ENCODE measurements around the gene GALNT18. TPM values are rescaled to one million over a fixed set of nuclear protein-coding genes. Genes with fewer than 3 reads are reported as not detected.
A peak's percentile ranks its signal among the peaks of the same experiment; 100 is the strongest.

The GALNT18 gene
- total RNA-seq, 1 experiment from 2014 or later, result 1.7 TPM

DNA sequence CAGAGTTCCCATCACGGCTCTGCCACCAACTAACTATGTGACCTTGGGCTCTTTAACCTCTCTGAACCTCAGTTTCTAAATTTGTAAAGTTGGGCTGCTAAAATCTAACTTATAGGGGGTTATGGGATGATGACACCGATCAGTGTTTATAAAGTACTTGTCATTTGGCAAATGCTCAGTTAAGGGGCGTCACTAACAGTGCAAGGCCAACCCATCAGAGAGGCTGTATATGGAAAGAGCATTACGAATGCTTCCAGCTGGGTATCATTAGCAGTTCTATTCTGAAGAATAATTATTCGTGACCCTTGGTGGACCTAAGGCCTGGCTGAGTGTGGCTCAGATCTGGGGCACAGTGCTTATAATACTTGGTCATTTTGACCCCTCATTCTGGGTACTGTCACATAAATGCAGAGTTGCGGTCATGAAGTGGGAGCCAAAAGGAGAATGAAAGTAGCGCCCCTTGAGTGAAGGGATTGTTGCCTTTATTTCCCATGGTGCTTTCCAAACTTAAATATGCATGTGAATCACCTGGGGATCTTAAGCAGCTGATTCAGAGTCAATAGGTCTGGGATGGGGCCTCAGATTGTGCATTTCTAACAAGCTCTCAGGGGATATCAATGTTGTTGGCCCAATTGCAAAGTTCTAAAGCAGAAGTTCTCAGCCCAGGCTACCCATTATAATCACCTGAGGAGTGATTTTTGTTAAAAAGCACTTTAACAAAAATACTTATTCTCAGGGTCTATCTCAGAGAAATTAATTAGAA lies 384.6 kb downstream of the GALNT18 start:
- H3K27ac ChIP-seq (ENCODE audit: insufficient read length, low read depth, low read length), result no peak overlapping the region
- H3K79me1 ChIP-seq (ENCODE audit: insufficient read depth, low read depth, low read length, poor library complexity, severe bottlenecking), result no peaks in the 10 kb centered on the region
- H2BK20ac ChIP-seq (ENCODE audit: low read depth, low read length, poor library complexity, severe bottlenecking), result no peak overlapping the region
- H2BK12ac ChIP-seq (ENCODE audit: insufficient read length, low read depth, low read length), result no peak overlapping the region
- H3K27me3 ChIP-seq (ENCODE audit: insufficient read depth, low read length), result no peaks in the 10 kb centered on the region
- H3K36me3 Mint-ChIP-seq (ENCODE audit: insufficient read depth in 1 of 3, low read depth in 3 of 3), result no peaks in the 10 kb centered on the region; a peak in 1 of 7 replicates
- H3K56ac ChIP-seq (ENCODE audit: insufficient read length, low read depth, low read length), result no peak overlapping the region
- no peak overlapping the region for H3K4ac ChIP-seq (ENCODE audit: low read depth, low read length)
- H3K9me3 Mint-ChIP-seq, result no peaks in the 10 kb centered on the region; a peak in 1 of 5 replicates
- H3K9me3 ChIP-seq (ENCODE audit: control insufficient read depth, low read depth, low read length), result no peaks in the 10 kb centered on the region
- no peaks in the 10 kb centered on the region for H4K20me1 ChIP-seq (ENCODE audit: control insufficient read depth, insufficient read depth, insufficient read length)
- DNase-seq, result no peak
- H4K8ac ChIP-seq (replicated peaks; ENCODE audit: insufficient read length, low read depth, low read length), result no peak overlapping the region
- TF ChIP-seq, protein P1, sequence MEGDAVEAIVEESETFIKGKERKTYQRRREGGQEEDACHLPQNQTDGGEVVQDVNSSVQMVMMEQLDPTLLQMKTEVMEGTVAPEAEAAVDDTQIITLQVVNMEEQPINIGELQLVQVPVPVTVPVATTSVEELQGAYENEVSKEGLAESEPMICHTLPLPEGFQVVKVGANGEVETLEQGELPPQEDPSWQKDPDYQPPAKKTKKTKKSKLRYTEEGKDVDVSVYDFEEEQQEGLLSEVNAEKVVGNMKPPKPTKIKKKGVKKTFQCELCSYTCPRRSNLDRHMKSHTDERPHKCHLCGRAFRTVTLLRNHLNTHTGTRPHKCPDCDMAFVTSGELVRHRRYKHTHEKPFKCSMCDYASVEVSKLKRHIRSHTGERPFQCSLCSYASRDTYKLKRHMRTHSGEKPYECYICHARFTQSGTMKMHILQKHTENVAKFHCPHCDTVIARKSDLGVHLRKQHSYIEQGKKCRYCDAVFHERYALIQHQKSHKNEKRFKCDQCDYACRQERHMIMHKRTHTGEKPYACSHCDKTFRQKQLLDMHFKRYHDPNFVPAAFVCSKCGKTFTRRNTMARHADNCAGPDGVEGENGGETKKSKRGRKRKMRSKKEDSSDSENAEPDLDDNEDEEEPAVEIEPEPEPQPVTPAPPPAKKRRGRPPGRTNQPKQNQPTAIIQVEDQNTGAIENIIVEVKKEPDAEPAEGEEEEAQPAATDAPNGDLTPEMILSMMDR (conservative IDR thresholded peaks at IDR 0.05), result no peak
- H3K4me3 Mint-ChIP-seq, result peak overlapping the region in 1 of 2 experiments; percentile 37; a peak in 1 of 5 replicates
- no peak overlapping the region for H2AFZ ChIP-seq (ENCODE audit: low read length)
- WGBS (ENCODE audit: extremely low coverage, insufficient read length, low lambda C conversion rate), result no CpG with 5 or more reads among the region's 7 CpGs
- no peak overlapping the region for H3K23ac ChIP-seq (ENCODE audit: insufficient read length, low read depth, low read length)
- no peaks in the 10 kb centered on the region; the same call in 1 of the 2 replicates for H3K4me1 ChIP-seq (ENCODE audit: insufficient read depth, low read length)
- no peak overlapping the region for H2AK5ac ChIP-seq (ENCODE audit: insufficient read length, low read length)
- H3K27me3 Mint-ChIP-seq (ENCODE audit: low read depth), result peaks cover 2% of the 10 kb centered on the region; the same call in 1 of the 2 replicates
- no peak overlapping the region for H3T11ph ChIP-seq (ENCODE audit: low read length)
- H2BK120ac ChIP-seq (ENCODE audit: low read depth, low read length, poor library complexity, severe bottlenecking), result no peak overlapping the region
- H3K14ac ChIP-seq (ENCODE audit: insufficient read depth, low read length), result no peak overlapping the region
- no peak overlapping the region for H4K91ac ChIP-seq (ENCODE audit: insufficient read length, low read depth, low read length)
- no peak overlapping the region for H3K18ac ChIP-seq (ENCODE audit: insufficient read length, low read depth, low read length)
- H3K4me2 ChIP-seq (ENCODE audit: insufficient read depth, insufficient read length, low read length), result no peak overlapping the region
- H3K79me2 ChIP-seq (ENCODE audit: insufficient read depth, low read length), result no peaks in the 10 kb centered on the region
- H3K27ac Mint-ChIP-seq, result no peak overlapping the region
- H2BK15ac ChIP-seq (ENCODE audit: low read depth, low read length), result no peak overlapping the region
- H4K5ac ChIP-seq (ENCODE audit: insufficient read length, low read depth, low read length), result no peak overlapping the region
- no peak overlapping the region for H3K9ac ChIP-seq (ENCODE audit: extremely low read depth, insufficient read length, low read length)
- H2BK5ac ChIP-seq (ENCODE audit: insufficient read length, low read length), result no peak overlapping the region
- H3K23me2 ChIP-seq (ENCODE audit: insufficient read length, low read depth, low read length, poor library complexity, severe bottlenecking), result no peaks in the 10 kb centered on the region
- peaks cover 21 to 28% of the 10 kb centered on the region in 2 experiments for H3K4me1 Mint-ChIP-seq
